NB4 (cell line): ENCODE data around the gene OR2B3.

Experiments
- CTCF ChIP-seq: IDR thresholded peaks from one replicate; pipeline ENCODE4 v1.5.1; 2012; ENCODE audit warnings: low read depth, low read length
- MAX ChIP-seq: IDR thresholded peaks from 2 replicates; pipeline ENCODE4 v1.6.1; 2011; ENCODE audit warnings: low read depth, low read length
- MYC ChIP-seq: IDR thresholded peaks from 2 replicates; pipeline ENCODE4 v1.6.1; 2011; ENCODE audit warnings: low read depth, low read length
- POLR2A ChIP-seq: IDR thresholded peaks from 2 replicates; pipeline ENCODE4 v1.6.1; 2011; ENCODE audit warnings: mild to moderate bottlenecking; ENCODE audit not compliant: insufficient read length; ENCODE audit errors: extremely low read depth

GRCh38 chr6:29087213-29087612 lies at the start of gene OR2B3:
- TF ChIP-seq CTCF (no peak), POLR2A (no peak), MYC (no peak), MAX (no peak)
